Upper lobe of left lung (tissue), 4 donors: ENCODE measurements around the gene CDPF1.

Source experiments
- CTCF ChIP-seq, 6 experiments: fragments of 450-650 bp in 4 of 6; fragments of 200-600 bp in 2 of 6; sonication (generic) in 2 of 6; IDR thresholded peaks; one replicate each; pipeline ENCODE4 v1.5.1; 2016 to 2019; ENCODE audit warnings: antibody characterized with exemption in 6 of 6
- EP300 ChIP-seq, 4 donors: sonication (generic); formaldehyde crosslinking; IDR thresholded peaks; one replicate each; pipeline ENCODE4 v1.5.1; 2017; ENCODE audit warnings: antibody characterized with exemption in 4 of 4, control low read depth in 2 of 4
- POLR2A ChIP-seq, 4 donors: fragments of 450-650 bp; IDR thresholded peaks; one replicate each; pipeline ENCODE4 v1.5.1; 2016 to 2017; ENCODE audit warnings: antibody characterized with exemption in 4 of 4, mild to moderate bottlenecking in 2 of 4
- POLR2AphosphoS5 ChIP-seq, 2 donors: sonication (generic); formaldehyde crosslinking; IDR thresholded peaks; one replicate each; pipeline ENCODE4 v1.5.1; 2017; ENCODE audit warnings: antibody characterized with exemption in 2 of 2

GRCh38 chr22:46214616-46215015 lies 35.5 kb downstream of the CDPF1 start:
- TF ChIP-seq CTCF (IDR thresholded peaks at IDR 0.05) (no peak), EP300 (IDR thresholded peaks at IDR 0.05) (no peak), POLR2A (IDR thresholded peaks at IDR 0.05) (no peak), POLR2AphosphoS5 (IDR thresholded peaks at IDR 0.05) (no peak)
